ENCODE data around the gene GATA3. TPM values are rescaled to one million over a fixed set of nuclear protein-coding genes. Genes with fewer than 3 reads are reported as not detected.

The GATA3 gene
- total RNA-seq, 3 donors from 2014 or later = 0.47 to 0.87 (median 0.55) TPM

GRCh38 chr10:8049045-8049864, 5.2 kb upstream of the GATA3 start:
- Histone ChIP-seq H3K4me3 (no peak overlapping the region), H3K9me3 (no peaks in the 10 kb centered on the region), H3K36me3 (ENCODE audit: low read depth) (no peaks in the 10 kb centered on the region), H3K4me1 (ENCODE audit: low read depth) (peaks cover 52% of the 10 kb centered on the region)
- intact Hi-C loops (cut with DNase I, micrococcal nuclease) = no loop called here
- TF ChIP-seq, protein P1, sequence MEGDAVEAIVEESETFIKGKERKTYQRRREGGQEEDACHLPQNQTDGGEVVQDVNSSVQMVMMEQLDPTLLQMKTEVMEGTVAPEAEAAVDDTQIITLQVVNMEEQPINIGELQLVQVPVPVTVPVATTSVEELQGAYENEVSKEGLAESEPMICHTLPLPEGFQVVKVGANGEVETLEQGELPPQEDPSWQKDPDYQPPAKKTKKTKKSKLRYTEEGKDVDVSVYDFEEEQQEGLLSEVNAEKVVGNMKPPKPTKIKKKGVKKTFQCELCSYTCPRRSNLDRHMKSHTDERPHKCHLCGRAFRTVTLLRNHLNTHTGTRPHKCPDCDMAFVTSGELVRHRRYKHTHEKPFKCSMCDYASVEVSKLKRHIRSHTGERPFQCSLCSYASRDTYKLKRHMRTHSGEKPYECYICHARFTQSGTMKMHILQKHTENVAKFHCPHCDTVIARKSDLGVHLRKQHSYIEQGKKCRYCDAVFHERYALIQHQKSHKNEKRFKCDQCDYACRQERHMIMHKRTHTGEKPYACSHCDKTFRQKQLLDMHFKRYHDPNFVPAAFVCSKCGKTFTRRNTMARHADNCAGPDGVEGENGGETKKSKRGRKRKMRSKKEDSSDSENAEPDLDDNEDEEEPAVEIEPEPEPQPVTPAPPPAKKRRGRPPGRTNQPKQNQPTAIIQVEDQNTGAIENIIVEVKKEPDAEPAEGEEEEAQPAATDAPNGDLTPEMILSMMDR (IDR thresholded peaks at IDR 0.05) = no peak
- ATAC-seq = no peak
- DNase-seq = no peak

GRCh38 chr10:8049865-8050555, 4.5 kb upstream of the GATA3 start:
- Histone ChIP-seq H3K9me3 (no peaks in the 10 kb centered on the region), H3K4me1 (ENCODE audit: low read depth) (peaks cover 56% of the 10 kb centered on the region), H3K36me3 (ENCODE audit: low read depth) (no peaks in the 10 kb centered on the region), H3K4me3 (no peak overlapping the region)
- TF ChIP-seq, protein P1 (IDR thresholded peaks at IDR 0.05) = no peak
- ATAC-seq (no peak), DNase-seq (no peak)
- intact Hi-C loops (cut with DNase I, micrococcal nuclease) = no loop called here

GRCh38 chr10:8050556-8051108, 3.9 kb upstream of the GATA3 start:
- TF ChIP-seq, protein P1 (IDR thresholded peaks at IDR 0.05) = no peak
- peak in 2 of 3 donors; percentile 27 to 43 for DNase-seq
- intact Hi-C loops (cut with DNase I, micrococcal nuclease) = no loop called here
- Histone ChIP-seq H3K36me3 (ENCODE audit: low read depth) (no peaks in the 10 kb centered on the region), H3K4me3 (no peak overlapping the region), H3K9me3 (no peaks in the 10 kb centered on the region), H3K4me1 (ENCODE audit: low read depth) (peaks cover 56% of the 10 kb centered on the region)
- ATAC-seq = no peak

DNA sequence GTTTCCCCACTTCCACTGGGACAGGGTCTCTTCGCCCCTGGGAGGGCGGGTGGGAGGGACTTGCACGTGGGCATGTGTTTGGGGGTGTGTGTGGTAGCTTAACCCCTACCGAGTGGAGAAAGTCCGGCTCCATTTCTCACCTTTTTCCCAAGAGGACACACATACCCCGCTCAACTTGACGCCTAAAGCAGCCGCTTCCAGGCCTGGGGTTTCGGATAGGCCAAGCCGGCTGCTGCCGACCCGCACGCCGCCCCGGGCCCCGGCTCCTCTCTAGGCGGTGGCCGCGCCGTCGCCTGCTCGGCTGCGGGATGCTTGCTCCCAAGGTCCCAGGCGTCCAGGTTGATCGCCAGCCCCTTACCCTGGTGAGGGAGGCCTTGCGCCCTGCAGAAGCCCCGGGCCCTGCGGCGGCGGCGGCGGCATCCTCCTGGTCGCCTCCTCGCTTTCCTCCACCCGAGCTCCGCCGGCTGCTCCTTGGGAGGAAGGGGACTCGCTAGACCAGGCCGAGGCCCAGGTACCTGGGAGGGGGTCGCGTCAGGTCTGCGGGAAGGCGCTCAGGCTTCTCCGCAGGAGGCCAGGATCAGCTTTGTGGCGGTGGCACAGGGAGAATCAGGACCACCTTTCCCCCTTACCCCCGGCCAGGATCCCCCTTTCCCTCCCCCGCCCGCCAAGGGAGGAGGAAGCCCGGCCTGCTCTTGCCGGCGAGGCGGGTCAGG, 3.2 kb upstream of the GATA3 start:
- no peak for DNase-seq
- H3K4me3 ChIP-seq = no peak overlapping the region

GRCh38 chr10:8051851-8052257, 2.6 kb upstream of the GATA3 start:
- H3K4me1 ChIP-seq (ENCODE audit: low read depth) = peaks cover 56% of the 10 kb centered on the region
- intact Hi-C loops (cut with DNase I, micrococcal nuclease) = no loop called here

More for the DNA sequence above, 3.2 kb upstream of the GATA3 start:
- TF ChIP-seq, protein P1 (IDR thresholded peaks at IDR 0.05) = no peak
- Histone ChIP-seq H3K9me3 (no peaks in the 10 kb centered on the region), H3K4me1 (ENCODE audit: low read depth) (peaks cover 56% of the 10 kb centered on the region), H3K36me3 (ENCODE audit: low read depth) (no peaks in the 10 kb centered on the region)
- ATAC-seq = no peak
- intact Hi-C loops (cut with DNase I, micrococcal nuclease) = no loop called here

More at GRCh38 chr10:8051851-8052257, 2.6 kb upstream of the GATA3 start:
- H3K4me3 ChIP-seq = no peak overlapping the region
- TF ChIP-seq, protein P1 (IDR thresholded peaks at IDR 0.05) = no peak
- no peaks in the 10 kb centered on the region for H3K36me3 ChIP-seq (ENCODE audit: low read depth)
- DNase-seq = no peak
- H3K9me3 ChIP-seq = no peaks in the 10 kb centered on the region
- ATAC-seq = no peak

Measured in mucosa of descending colon (tissue), 3 donors.